Right lobe of liver (tissue), 6 donors: ENCODE results near the gene BFSP1. TPM values are rescaled to one million over a fixed set of nuclear protein-coding genes. Genes with fewer than 3 reads are reported as not detected.

Experiments
- ATAC-seq, 4 donors: fragments of 200-7000 bp; cut with Tn5 transposase; one replicate each; pipeline ENCODE4 v1.9.1; 2020; ENCODE audit warnings: mild to moderate bottlenecking in 4 of 4, moderate library complexity in 4 of 4
- DNase-seq, 3 donors: peaks; one replicate each; pipeline ENCODE4 v3.0.0-alpha.2; 2020
- H3K27ac ChIP-seq, 3 donors: fragments of 200-600 bp; one replicate each; pipeline ENCODE4 v1.8.0; 2022
- H3K27me3 ChIP-seq, 2 donors: fragments of 200-600 bp; one replicate each; pipeline ENCODE4 v1.8.0; 2022
- H3K36me3 ChIP-seq, 4 donors: fragments of 200-600 bp; sonication (generic) in 1 of 4; one replicate each; pipeline versions ENCODE4 v1.5.1 to v1.8.0; 2017 to 2022; ENCODE audit warnings: control low read depth in 1 of 4
- H3K4me1 ChIP-seq, 4 donors: fragments of 200-600 bp; sonication (generic) in 1 of 4; one replicate each; pipeline versions ENCODE4 v1.5.1 to v1.8.0; 2017 to 2022; ENCODE audit warnings: control low read depth in 1 of 4
- H3K4me3 ChIP-seq, 3 donors: fragments of 200-600 bp; one replicate each; pipeline ENCODE4 v1.8.0; 2022
- H3K9me3 ChIP-seq, 4 donors: fragments of 200-600 bp; sonication (generic) in 1 of 4; one replicate each; pipeline versions ENCODE4 v1.5.1 to v1.8.0; 2017 to 2022; ENCODE audit warnings: control low read depth in 1 of 4
- POLR2A ChIP-seq: fragments of 450-650 bp; IDR thresholded peaks from one replicate; pipeline ENCODE4 v1.6.1; 2017; ENCODE audit warnings: antibody characterized with exemption, mild to moderate bottlenecking
- WGBS: methylation state at CpG from one replicate; pipeline ENCODE4 v1.1.6; 2018; ENCODE audit warnings: low coverage, low lambda C conversion rate; ENCODE audit not compliant: insufficient coverage; ENCODE audit errors: missing lambda C conversion rate; 5-methylcytosine and 5-hydroxymethylcytosine counted together
- intact Hi-C, 2 donors: fragments of 100-400 bp; cut with DNase I; formaldehyde crosslinking; loops; one replicate each; pipeline versions ENCODE4 v1.11.2 to v1.14.1; 2022
- total RNA-seq, 6 experiments: library from RNA; depleted of rRNA in 2 of 6; stranded (reverse); fragments of >200 nt in 2 of 6; fragmentation: NEBNext Ultra II Directional in 3 of 6; extraction: Animal tissue kit (Norgen Biotek cat#: 25700) in 3 of 6; gene quantifications; one replicate each; pipeline versions ENCODE4 v1.1.0 to v1.2.4, GENCODE V29; 2016 to 2023
- TF ChIP-seq, protein P1 (sequence below), 4 donors: fragments of 200-600 bp in 3 of 4; fragments of 450-650 bp in 1 of 4; IDR thresholded peaks; one replicate each; pipeline versions ENCODE4 v1.5.1 to v1.8.0; 2016 to 2022; ENCODE audit warnings: antibody characterized with exemption in 4 of 4, mild to moderate bottlenecking in 2 of 4
- donor health status: DM: no; HTN: yes; CAD: no.
- donor health status: DM: no; HTN: no; CAD: no.
- donor health status: DM: no; HTN: no; CAD: no.
- donor health status: DM: no; HTN: yes; CAD: no.
- donor health status: DM: no; HTN: yes; CAD: no.

Gene BFSP1
- total RNA-seq, 6 experiments from 2014 or later, result 0.16 to 0.68 (median 0.25) TPM

DNA sequence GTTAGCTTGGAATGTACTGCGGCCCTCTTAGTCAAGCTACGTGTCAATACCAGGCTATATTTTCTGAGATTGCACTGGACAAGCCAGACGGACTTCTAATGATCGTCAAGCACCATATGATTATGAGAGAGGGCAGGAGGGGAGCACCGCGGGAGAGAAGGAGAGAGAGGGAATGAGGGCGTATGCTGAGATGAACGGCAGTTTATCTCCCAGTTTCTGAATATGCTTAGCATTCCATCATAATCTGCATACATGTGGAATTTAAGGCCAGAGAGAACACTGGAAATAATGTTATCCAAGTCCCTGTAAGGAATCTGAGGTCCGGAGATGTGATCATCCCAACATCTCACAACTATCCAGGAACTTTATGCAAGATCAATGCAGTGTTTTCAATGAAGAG lies 60.2 kb downstream of the BFSP1 start:
- no peaks in the 10 kb centered on the region for H3K36me3 ChIP-seq
- TF ChIP-seq, protein P1, sequence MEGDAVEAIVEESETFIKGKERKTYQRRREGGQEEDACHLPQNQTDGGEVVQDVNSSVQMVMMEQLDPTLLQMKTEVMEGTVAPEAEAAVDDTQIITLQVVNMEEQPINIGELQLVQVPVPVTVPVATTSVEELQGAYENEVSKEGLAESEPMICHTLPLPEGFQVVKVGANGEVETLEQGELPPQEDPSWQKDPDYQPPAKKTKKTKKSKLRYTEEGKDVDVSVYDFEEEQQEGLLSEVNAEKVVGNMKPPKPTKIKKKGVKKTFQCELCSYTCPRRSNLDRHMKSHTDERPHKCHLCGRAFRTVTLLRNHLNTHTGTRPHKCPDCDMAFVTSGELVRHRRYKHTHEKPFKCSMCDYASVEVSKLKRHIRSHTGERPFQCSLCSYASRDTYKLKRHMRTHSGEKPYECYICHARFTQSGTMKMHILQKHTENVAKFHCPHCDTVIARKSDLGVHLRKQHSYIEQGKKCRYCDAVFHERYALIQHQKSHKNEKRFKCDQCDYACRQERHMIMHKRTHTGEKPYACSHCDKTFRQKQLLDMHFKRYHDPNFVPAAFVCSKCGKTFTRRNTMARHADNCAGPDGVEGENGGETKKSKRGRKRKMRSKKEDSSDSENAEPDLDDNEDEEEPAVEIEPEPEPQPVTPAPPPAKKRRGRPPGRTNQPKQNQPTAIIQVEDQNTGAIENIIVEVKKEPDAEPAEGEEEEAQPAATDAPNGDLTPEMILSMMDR (IDR thresholded peaks at IDR 0.05), result no peak
- TF ChIP-seq POLR2A, result no peak
- H3K27me3 ChIP-seq, result no peaks in the 10 kb centered on the region
- intact Hi-C loops, result no loop called here
- WGBS, result 74% methylated on average over 6 of the region's 9 CpGs
- H3K4me1 ChIP-seq, result no peaks in the 10 kb centered on the region
- no peak for DNase-seq
- no peak for ATAC-seq
- H3K9me3 ChIP-seq, result no peaks in the 10 kb centered on the region
- no peak overlapping the region for H3K4me3 ChIP-seq
- no peak overlapping the region for H3K27ac ChIP-seq

DNA sequence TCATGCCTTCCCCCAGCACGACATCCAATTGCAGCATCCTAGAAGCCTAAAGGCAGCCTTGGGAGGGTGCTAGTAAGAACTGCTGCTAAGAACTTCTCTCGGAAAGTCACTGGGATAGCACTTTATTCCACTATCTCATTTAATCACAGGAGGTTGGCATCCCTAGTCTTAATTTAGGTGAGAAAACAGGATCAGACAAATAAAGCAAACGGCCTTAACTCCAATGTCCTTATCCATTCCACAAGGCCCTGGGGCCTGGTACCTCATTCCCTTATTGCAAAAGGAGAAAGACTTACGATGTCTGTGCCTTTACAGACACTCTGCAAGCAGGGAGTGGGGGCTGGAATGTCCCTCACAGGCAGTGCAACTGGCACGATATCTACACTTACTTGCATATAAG lies 60.7 kb downstream of the BFSP1 start:
- H3K4me1 ChIP-seq, result no peaks in the 10 kb centered on the region
- no peak for DNase-seq
- no peak for ATAC-seq
- H3K9me3 ChIP-seq, result no peaks in the 10 kb centered on the region
- H3K27ac ChIP-seq, result no peak overlapping the region
- H3K27me3 ChIP-seq, result no peaks in the 10 kb centered on the region
- H3K36me3 ChIP-seq, result no peaks in the 10 kb centered on the region
- TF ChIP-seq POLR2A, result no peak
- TF ChIP-seq, protein P1 (IDR thresholded peaks at IDR 0.05), result no peak
- no peak overlapping the region for H3K4me3 ChIP-seq
- intact Hi-C loops, result no loop called here
- 67% methylated on average over 5 of the region's 5 CpGs for WGBS

DNA sequence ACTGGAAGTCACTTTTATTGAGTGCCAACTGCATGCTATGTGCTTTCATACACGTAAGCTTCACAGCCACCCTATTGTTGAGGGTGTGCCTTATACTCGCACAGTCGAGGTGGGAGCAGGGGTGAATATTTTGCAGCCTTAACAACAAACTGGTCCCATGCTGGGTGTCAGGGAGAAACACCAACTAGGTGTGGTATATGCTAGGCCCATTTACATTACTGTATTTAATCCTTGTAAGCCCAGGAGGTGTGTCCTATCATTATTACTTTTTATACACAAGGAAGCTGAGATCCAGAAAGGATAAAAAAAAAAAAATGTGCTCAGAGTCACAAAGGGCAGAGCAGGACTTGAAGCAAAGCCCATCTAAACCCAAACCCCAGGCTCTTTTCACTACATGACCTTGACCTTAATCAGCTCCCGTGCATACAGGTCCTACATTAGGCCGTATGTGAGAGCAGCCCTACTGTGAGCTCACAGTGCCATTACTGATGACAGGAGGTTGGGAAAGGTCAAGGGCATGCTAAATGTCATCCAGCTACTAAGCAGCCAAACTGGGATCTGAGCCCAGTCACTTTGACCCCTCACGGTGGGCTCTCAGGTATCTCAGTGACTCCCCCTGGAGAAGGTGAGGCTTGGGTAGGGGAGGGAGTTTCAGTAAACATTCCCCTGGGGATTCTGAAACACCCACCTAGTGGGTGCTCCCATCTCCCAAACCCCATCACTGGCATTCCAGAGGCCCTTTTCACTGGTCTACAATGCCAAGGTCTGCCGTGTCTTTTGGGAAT lies 61.7 kb downstream of the BFSP1 start:
- Histone ChIP-seq H3K4me1 (no peaks in the 10 kb centered on the region), H3K36me3 (no peaks in the 10 kb centered on the region), H3K27ac (no peak overlapping the region), H3K9me3 (no peaks in the 10 kb centered on the region), H3K27me3 (no peaks in the 10 kb centered on the region), H3K4me3 (no peak overlapping the region)
- no peak for TF ChIP-seq POLR2A
- TF ChIP-seq, protein P1 (IDR thresholded peaks at IDR 0.05), result no peak
- no peak for DNase-seq
- 62% methylated on average over 7 of the region's 7 CpGs for WGBS
- no peak for ATAC-seq
- intact Hi-C loops, result no loop called here

DNA sequence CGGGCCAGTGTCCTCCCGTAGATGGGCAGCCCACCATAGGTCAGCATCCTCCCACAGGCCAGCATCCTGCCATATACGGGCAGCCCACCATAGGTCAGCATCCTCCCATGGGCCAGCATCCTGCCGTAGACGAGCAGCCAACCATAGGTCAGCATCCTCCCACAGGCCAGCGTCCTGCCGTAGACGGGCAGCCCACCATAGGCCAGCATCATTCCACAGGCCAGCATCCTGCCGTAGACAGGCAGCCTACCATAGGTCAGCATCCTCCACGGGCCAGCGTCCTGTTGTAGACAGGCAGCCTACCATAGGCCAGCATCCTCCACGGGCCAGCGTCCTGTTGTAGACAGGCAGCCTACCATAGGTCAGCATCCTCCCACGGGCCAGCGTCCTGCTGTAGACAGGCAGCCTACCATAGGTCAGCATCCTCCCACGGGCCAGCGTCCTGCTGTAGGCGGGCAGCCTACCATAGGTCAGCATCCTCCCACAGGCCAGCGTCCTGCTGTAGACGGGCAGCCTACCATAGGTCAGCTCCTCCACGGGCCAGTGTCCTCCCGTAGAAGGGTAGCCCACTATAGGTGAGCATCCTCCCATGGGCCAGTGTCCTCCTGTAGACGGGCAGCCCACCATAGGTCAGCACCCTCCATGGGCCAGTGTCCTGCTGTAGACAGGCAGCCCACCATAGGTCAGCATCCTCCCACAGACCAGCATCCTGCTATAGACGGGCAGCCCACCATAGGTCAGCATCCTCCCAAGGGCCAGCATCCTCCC lies 62.9 kb downstream of the BFSP1 start:
- Histone ChIP-seq H3K4me1 (no peaks in the 10 kb centered on the region), H3K36me3 (no peaks in the 10 kb centered on the region), H3K9me3 (no peaks in the 10 kb centered on the region), H3K27ac (no peak overlapping the region), H3K27me3 (no peaks in the 10 kb centered on the region), H3K4me3 (no peak overlapping the region)
- no CpG with 5 or more reads among the region's 24 CpGs for WGBS
- intact Hi-C loops, result no loop called here
- TF ChIP-seq POLR2A, result no peak
- TF ChIP-seq, protein P1 (IDR thresholded peaks at IDR 0.05), result no peak
- ATAC-seq (no peak), DNase-seq (no peak)
